ENCODE data around the gene USP28. TPM values are rescaled to one million over a fixed set of nuclear protein-coding genes. Genes with fewer than 3 reads are reported as not detected.

The USP28 gene
- polyA plus RNA-seq, 2 of the 4 experiments (the other 2 are of a cell fraction): 15.4 to 31.3 TPM

DNA sequence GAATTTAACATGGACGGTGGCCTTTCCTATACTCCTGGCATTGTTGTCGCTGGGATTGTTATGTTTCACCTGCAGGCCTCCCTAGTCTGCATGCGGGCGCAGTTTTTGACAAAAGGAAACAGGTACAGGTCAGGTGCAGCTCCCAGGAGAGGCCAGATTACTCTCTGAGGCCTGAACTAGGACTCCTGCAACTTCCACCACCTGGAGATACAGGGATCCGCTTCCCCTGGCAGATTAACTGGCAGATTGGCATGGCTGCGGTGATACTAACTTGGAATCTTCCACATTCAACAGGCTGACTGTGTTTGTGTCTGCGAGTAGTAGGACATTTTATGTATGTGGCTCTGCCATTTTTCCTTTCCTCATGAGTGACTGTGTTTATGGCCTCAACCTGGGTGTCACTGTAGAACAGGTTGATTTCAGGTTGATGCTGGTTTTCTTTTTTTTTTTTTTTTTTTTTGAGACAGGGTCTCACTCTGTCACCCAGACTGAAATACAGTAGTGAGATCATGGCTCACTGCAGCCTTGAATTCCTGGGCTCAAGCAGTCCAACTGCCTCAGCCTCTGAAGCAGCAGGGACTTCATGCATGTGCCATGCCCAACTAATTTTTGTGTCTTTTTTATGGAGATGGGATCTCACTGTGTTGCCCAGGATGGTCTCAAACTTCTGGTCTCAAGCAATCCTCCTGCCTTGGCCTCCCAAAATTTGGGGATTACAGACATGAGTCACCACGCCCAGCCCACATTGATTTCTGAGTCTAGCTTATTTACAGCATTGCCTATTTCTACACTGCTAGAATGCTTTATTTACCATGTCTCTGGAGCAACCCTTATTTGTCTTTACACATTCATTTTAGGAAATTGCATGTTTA lies 1.7 kb upstream of the USP28 start:
- DNase-seq (ENCODE audit: low read depth in 1 of 2, low spot score in 1 of 2) (no peak), FAIRE-seq (no peak), ATAC-seq (no peak)
- POLR2A ChIA-PET: interaction anchor here (0.6 kb wide), 1 partner anchor 42 kb away, joined by 3 read pairs; no protein-coding TSS in a partner anchor
- CTCF ChIA-PET: interaction anchor here (3.8 kb wide), 1 partner anchor 19 kb away, joined by 15 read pairs; no protein-coding TSS in a partner anchor
- H3K27ac ChIP-seq: peak overlapping the region in 1 of 2 experiments; percentile 96; a peak in 1 of 6 replicates
- TF ChIP-seq HOXB13 (CRISPR knock-in tag; IDR thresholded peaks at IDR 0.05; ENCODE audit: low read depth) (no peak), CHD4 (IDR thresholded peaks at IDR 0.05; ENCODE audit: borderline replicate concordance) (no peak), RARB (CRISPR knock-in tag; IDR thresholded peaks at IDR 0.05) (no peak), SMC3 (IDR thresholded peaks at IDR 0.05) (no peak), KDM5A (IDR thresholded peaks at IDR 0.05) (no peak), BHLHE40 (IDR thresholded peaks at IDR 0.05; ENCODE audit: low read depth, low read length) (no peak), RFX5 (IDR thresholded peaks at IDR 0.05) (no peak), HOXB5 (CRISPR knock-in tag; IDR thresholded peaks at IDR 0.05) (no peak), FOXS1 (CRISPR knock-in tag; IDR thresholded peaks at IDR 0.05) (no peak), NFE2L2 (conservative IDR thresholded peaks at IDR 0.05; ENCODE audit: low read length) (no peak), NR3C1 (IDR thresholded peaks at IDR 0.05) (no peak)
- TF ChIP-seq, protein P1, sequence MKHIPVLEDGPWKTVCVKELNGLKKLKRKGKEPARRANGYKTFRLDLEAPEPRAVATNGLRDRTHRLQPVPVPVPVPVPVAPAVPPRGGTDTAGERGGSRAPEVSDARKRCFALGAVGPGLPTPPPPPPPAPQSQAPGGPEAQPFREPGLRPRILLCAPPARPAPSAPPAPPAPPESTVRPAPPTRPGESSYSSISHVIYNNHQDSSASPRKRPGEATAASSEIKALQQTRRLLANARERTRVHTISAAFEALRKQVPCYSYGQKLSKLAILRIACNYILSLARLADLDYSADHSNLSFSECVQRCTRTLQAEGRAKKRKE (CRISPR knock-in tag; IDR thresholded peaks at IDR 0.05; ENCODE audit: low read depth): no peak
- TF ChIP-seq, protein P2, sequence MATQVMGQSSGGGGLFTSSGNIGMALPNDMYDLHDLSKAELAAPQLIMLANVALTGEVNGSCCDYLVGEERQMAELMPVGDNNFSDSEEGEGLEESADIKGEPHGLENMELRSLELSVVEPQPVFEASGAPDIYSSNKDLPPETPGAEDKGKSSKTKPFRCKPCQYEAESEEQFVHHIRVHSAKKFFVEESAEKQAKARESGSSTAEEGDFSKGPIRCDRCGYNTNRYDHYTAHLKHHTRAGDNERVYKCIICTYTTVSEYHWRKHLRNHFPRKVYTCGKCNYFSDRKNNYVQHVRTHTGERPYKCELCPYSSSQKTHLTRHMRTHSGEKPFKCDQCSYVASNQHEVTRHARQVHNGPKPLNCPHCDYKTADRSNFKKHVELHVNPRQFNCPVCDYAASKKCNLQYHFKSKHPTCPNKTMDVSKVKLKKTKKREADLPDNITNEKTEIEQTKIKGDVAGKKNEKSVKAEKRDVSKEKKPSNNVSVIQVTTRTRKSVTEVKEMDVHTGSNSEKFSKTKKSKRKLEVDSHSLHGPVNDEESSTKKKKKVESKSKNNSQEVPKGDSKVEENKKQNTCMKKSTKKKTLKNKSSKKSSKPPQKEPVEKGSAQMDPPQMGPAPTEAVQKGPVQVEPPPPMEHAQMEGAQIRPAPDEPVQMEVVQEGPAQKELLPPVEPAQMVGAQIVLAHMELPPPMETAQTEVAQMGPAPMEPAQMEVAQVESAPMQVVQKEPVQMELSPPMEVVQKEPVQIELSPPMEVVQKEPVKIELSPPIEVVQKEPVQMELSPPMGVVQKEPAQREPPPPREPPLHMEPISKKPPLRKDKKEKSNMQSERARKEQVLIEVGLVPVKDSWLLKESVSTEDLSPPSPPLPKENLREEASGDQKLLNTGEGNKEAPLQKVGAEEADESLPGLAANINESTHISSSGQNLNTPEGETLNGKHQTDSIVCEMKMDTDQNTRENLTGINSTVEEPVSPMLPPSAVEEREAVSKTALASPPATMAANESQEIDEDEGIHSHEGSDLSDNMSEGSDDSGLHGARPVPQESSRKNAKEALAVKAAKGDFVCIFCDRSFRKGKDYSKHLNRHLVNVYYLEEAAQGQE (IDR thresholded peaks at IDR 0.05): no peak
- TF ChIP-seq, protein P3, sequence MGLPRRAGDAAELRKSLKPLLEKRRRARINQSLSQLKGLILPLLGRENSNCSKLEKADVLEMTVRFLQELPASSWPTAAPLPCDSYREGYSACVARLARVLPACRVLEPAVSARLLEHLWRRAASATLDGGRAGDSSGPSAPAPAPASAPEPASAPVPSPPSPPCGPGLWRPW (IDR thresholded peaks at IDR 0.05): no peak
- TF ChIP-seq, protein P4, sequence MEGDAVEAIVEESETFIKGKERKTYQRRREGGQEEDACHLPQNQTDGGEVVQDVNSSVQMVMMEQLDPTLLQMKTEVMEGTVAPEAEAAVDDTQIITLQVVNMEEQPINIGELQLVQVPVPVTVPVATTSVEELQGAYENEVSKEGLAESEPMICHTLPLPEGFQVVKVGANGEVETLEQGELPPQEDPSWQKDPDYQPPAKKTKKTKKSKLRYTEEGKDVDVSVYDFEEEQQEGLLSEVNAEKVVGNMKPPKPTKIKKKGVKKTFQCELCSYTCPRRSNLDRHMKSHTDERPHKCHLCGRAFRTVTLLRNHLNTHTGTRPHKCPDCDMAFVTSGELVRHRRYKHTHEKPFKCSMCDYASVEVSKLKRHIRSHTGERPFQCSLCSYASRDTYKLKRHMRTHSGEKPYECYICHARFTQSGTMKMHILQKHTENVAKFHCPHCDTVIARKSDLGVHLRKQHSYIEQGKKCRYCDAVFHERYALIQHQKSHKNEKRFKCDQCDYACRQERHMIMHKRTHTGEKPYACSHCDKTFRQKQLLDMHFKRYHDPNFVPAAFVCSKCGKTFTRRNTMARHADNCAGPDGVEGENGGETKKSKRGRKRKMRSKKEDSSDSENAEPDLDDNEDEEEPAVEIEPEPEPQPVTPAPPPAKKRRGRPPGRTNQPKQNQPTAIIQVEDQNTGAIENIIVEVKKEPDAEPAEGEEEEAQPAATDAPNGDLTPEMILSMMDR (IDR thresholded peaks at IDR 0.05): no peak
- TF ChIP-seq, protein P5, sequence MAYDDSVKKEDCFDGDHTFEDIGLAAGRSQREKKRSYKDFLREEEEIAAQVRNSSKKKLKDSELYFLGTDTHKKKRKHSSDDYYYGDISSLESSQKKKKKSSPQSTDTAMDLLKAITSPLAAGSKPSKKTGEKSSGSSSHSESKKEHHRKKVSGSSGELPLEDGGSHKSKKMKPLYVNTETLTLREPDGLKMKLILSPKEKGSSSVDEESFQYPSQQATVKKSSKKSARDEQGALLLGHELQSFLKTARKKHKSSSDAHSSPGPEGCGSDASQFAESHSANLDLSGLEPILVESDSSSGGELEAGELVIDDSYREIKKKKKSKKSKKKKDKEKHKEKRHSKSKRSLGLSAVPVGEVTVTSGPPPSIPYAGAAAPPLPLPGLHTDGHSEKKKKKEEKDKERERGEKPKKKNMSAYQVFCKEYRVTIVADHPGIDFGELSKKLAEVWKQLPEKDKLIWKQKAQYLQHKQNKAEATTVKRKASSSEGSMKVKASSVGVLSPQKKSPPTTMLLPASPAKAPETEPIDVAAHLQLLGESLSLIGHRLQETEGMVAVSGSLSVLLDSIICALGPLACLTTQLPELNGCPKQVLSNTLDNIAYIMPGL (CRISPR knock-in tag; IDR thresholded peaks at IDR 0.05; ENCODE audit: borderline replicate concordance): no peak
- 90% methylated on average over 8 of the region's 8 CpGs for WGBS (ENCODE audit: missing lambda C conversion rate)
- H3K4me2 ChIP-seq: peak overlapping the region; percentile 79; the same call in 2 of the 3 replicates
- H3K9me3 ChIP-seq: no peaks in the 10 kb centered on the region
- peaks cover 11% of the 10 kb centered on the region; the same call in 2 of the 3 replicates for H3K4me1 ChIP-seq
- no peak overlapping the region for H3K4me3 ChIP-seq

All from A549 (cell line).